GM19467 (cell line): ENCODE results near the gene ABHD5.

Source experiments
- ATAC-seq: cut with Tn5 transposase; IDR thresholded peaks from one replicate; pipeline ENCODE4 v1.9.1; 2021; ENCODE audit warnings: mild to moderate bottlenecking, moderate library complexity; ENCODE audit not compliant: unreplicated experiment

The ABHD5 gene

GRCh38 chr3:43773273-43774094 is 82.7 kb downstream of the ABHD5 start:
- no peak for ATAC-seq

GRCh38 chr3:43774799-43775198 is 84.1 kb downstream of the ABHD5 start:
- no peak for ATAC-seq

GRCh38 chr3:43776101-43776500 is 85.4 kb downstream of the ABHD5 start:
- no peak for ATAC-seq

GRCh38 chr3:43779850-43780249 is 89.1 kb downstream of the ABHD5 start:
- ATAC-seq: no peak

- no peak for ATAC-seq
Measured at GRCh38 chr3:43782541-43782940, 91.8 kb downstream of the ABHD5 start.
